GM21367 (cell line): Measurements from ENCODE around the gene STK32B.
"Not testable (repeated sequence)": the region's sequence is repeated elsewhere in the genome, so short reads cannot be mapped to it uniquely, and the experiment has no call there.

ENCODE experiments used
- ATAC-seq: cut with Tn5 transposase; IDR thresholded peaks from one replicate; pipeline ENCODE4 v1.9.1; 2021; ENCODE audit not compliant: unreplicated experiment

Gene STK32B

GRCh38 chr4:5250536-5250935 is 199.3 kb downstream of the STK32B start:
- not testable (repeated sequence) for ATAC-seq

GRCh38 chr4:5256421-5256820 is 205.1 kb downstream of the STK32B start:
- no peak for ATAC-seq

- no peak for ATAC-seq
These were observed 205.8 kb downstream of the STK32B start for GRCh38 chr4:5257086-5257485.

GRCh38 chr4:5259471-5259870 is 208.2 kb downstream of the STK32B start:
- no peak for ATAC-seq

GRCh38 chr4:5260121-5260520 is 208.8 kb downstream of the STK32B start:
- ATAC-seq: no peak

GRCh38 chr4:5261866-5262265 is 210.6 kb downstream of the STK32B start:
- no peak for ATAC-seq

GRCh38 chr4:5266991-5267390 is 215.7 kb downstream of the STK32B start:
- no peak for ATAC-seq

- no peak for ATAC-seq
These were observed 216.1 kb downstream of the STK32B start for GRCh38 chr4:5267408-5267807.

GRCh38 chr4:5276475-5277075 is 225.3 kb downstream of the STK32B start:
- ATAC-seq: no peak

GRCh38 chr4:5277079-5277478 is 225.8 kb downstream of the STK32B start:
- no peak for ATAC-seq

- no peak for ATAC-seq
These were observed 226.9 kb downstream of the STK32B start for GRCh38 chr4:5278213-5278612.

GRCh38 chr4:5280069-5280468 is 228.8 kb downstream of the STK32B start:
- not testable (repeated sequence) for ATAC-seq

- ATAC-seq: no peak
These were observed 229.5 kb downstream of the STK32B start for GRCh38 chr4:5280828-5281227.

- ATAC-seq: no peak
These were observed 232.6 kb downstream of the STK32B start for GRCh38 chr4:5283837-5284236.

- no peak for ATAC-seq
These were observed 233.2 kb downstream of the STK32B start for GRCh38 chr4:5284517-5284916.

GRCh38 chr4:5292101-5292500 is 240.8 kb downstream of the STK32B start:
- ATAC-seq: no peak

- not testable (repeated sequence) for ATAC-seq
These were observed 246.9 kb downstream of the STK32B start for GRCh38 chr4:5298000-5298787.

GRCh38 chr4:5300283-5300682 is 249.0 kb downstream of the STK32B start:
- no peak for ATAC-seq

GRCh38 chr4:5307928-5308327 is 256.6 kb downstream of the STK32B start:
- ATAC-seq: no peak

GRCh38 chr4:5322321-5322720 is 271.0 kb downstream of the STK32B start:
- ATAC-seq: no peak

GRCh38 chr4:5330339-5330989 is 279.2 kb downstream of the STK32B start:
- no peak for ATAC-seq

GRCh38 chr4:5337731-5338130 is 286.5 kb downstream of the STK32B start:
- no peak for ATAC-seq
